Left renal pelvis (tissue), 4 donors: ENCODE results near the gene EFCAB11. TPM values are rescaled to one million over a fixed set of nuclear protein-coding genes. Genes with fewer than 3 reads are reported as not detected.

ENCODE experiments used
- polyA plus RNA-seq, 4 donors: library from polyadenylated mRNA; unstranded; fragments of 120-200 nt; gene quantifications; one replicate each; pipeline ENCODE4 v1.2.1, GENCODE V29; 2013; ENCODE audit not compliant: insufficient read length in 4 of 4

The EFCAB11 gene
- polyA plus RNA-seq, 4 donors, result 10.7 to 22.0 (median 17.4) TPM

Other genes starting within 250 kb of the EFCAB11 start
- gene TDP1, start 1.2 kb upstream of the EFCAB11 start, polyA plus RNA-seq, result 10 to 100 TPM; 13.2 to 25.6 (median 23.3) TPM
- under 1 TPM; 0.08 to 0.23 (median 0.22) TPM for gene KCNK13, start 107.3 kb upstream of the EFCAB11 start, polyA plus RNA-seq